ENCODE results near the gene NME7.
"Not testable (repeated sequence)": the region's sequence is repeated elsewhere in the genome, so short reads cannot be mapped to it uniquely, and the experiment has no call there.

NME7 gene

DNA sequence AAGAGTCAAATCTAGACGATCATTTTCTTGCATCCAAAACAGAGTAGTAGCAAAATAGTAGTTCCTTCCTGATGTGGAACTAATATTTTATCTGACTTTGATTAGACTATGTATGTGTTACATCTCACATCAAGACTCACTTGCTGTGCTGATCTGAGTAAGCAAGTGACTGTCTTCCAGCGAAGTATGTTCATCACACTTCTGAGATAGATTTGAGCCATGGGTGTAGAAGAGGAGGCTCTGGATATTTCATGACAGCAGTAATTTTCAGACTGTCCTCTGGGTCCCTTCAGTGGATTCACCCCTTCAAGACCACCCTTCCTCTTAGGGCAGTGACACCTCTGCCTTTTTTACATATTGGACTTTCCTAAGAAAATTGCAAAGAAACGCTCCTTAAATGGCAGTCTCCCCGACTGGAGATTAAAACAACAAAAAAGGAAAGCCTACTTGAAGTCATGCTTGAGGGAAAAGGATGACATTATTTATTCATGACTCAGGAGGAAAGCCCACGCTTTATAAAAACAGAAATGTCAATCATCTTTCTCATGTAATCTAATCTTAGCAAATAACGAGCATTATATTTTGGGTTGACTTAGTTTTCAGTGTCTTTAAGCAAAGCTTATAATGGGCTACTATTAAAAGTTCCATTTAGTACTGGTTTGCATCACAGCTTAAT is 238.3 kb downstream of the NME7 start:
- no peak overlapping the region for H3K4me3 ChIP-seq (ENCODE audit: control insufficient read depth, low read depth, low read length)
- no peak for DNase-seq (ENCODE audit: low read depth)
- TF ChIP-seq CTCF (IDR thresholded peaks at IDR 0.05; ENCODE audit: control insufficient read depth, insufficient read depth, low read depth, low read length, missing control alignments): no peak

DNA sequence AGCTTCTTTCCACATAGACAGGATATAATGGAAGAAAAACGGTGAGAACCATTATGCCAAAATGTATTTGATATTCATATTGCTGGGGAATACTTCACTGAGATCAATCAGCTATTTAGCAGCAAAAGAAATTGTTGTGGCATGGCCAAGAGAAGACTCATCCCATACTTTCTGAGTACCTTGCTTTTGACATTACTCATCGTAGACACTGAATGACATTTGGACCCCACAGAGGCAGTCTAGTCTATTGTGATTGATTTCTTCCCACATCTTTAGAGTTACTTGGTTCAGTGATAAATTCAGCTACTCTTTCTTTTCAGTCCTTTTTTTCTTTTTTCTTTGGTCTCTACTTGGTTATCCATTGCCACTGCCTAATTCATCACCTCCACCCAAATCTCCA is 239.0 kb downstream of the NME7 start:
- DNase-seq (ENCODE audit: low read depth): no peak
- no peak overlapping the region for H3K4me3 ChIP-seq (ENCODE audit: control insufficient read depth, low read depth, low read length)
- no peak for TF ChIP-seq CTCF (IDR thresholded peaks at IDR 0.05; ENCODE audit: control insufficient read depth, insufficient read depth, low read depth, low read length, missing control alignments)

GRCh38 chr1:169127305-169127704 is 240.3 kb downstream of the NME7 start:
- H3K4me3 ChIP-seq (ENCODE audit: control insufficient read depth, low read depth, low read length): no peak overlapping the region
- TF ChIP-seq CTCF (IDR thresholded peaks at IDR 0.05; ENCODE audit: control insufficient read depth, insufficient read depth, low read depth, low read length, missing control alignments): no peak
- no peak for DNase-seq (ENCODE audit: low read depth)

GRCh38 chr1:169126335-169126734 is 241.3 kb downstream of the NME7 start:
- no peak overlapping the region for H3K4me3 ChIP-seq (ENCODE audit: control insufficient read depth, low read depth, low read length)

DNA sequence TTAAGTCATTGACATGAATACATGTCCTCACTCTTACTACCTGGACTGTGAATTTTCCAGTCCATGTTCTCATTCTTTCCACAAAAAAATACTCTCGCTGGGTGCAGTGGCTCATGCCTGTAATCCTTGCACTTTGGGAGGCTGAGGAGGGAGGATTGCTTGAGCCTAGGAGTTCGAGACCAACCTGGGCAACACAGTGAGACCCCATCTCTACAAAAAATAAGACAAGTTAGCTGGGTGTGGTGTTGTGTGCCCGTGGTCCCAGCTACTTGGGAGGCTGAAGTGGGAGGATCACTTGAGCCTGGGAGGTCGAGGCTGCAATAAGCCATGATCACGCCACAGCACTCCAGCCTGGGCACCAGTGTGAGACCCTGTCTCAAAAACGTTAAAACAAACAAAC is 242.0 kb downstream of the NME7 start:
- DNase-seq (ENCODE audit: low read depth); H3K4me3 ChIP-seq (ENCODE audit: control insufficient read depth, low read depth, low read length): not testable (repeated sequence)

More at GRCh38 chr1:169126335-169126734, 241.3 kb downstream of the NME7 start:
- TF ChIP-seq CTCF (IDR thresholded peaks at IDR 0.05; ENCODE audit: control insufficient read depth, insufficient read depth, low read depth, low read length, missing control alignments): no peak
- DNase-seq (ENCODE audit: low read depth): no peak

DNA sequence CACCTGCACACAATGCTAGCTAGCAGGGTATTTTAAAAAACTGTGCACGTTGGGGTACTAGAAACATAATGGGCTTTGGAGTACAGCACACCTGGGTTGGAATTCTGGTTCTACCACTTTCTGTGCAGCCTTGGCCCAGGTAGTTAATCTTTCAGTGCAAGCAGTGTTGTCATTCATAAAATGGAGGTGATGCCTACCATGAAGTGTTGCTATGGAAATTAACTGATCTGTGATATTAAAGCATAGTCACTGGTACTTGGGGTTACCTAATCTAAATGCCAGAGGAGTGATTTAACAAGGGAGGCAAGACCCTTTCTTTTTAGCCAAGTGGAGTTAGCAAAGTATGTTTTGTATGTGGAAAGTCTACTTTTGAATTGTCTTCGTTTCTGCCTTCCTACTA is 243.1 kb downstream of the NME7 start:
- TF ChIP-seq CTCF (IDR thresholded peaks at IDR 0.05; ENCODE audit: control insufficient read depth, insufficient read depth, low read depth, low read length, missing control alignments): no peak
- DNase-seq (ENCODE audit: low read depth): no peak
- no peak overlapping the region for H3K4me3 ChIP-seq (ENCODE audit: control insufficient read depth, low read depth, low read length)

- H3K4me3 ChIP-seq (ENCODE audit: control insufficient read depth, low read depth, low read length): no peak overlapping the region
These were observed 244.6 kb downstream of the NME7 start for GRCh38 chr1:169122976-169123375.

More at GRCh38 chr1:169122976-169123375, 244.6 kb downstream of the NME7 start:
- DNase-seq (ENCODE audit: low read depth): no peak
- no peak for TF ChIP-seq CTCF (IDR thresholded peaks at IDR 0.05; ENCODE audit: control insufficient read depth, insufficient read depth, low read depth, low read length, missing control alignments)

Data from AG09309 (cell line).